Lower lobe of right lung (tissue), 2 donors: ENCODE results near the gene RAVER2. TPM values are rescaled to one million over a fixed set of nuclear protein-coding genes. Genes with fewer than 3 reads are reported as not detected.

Experiments
- ATAC-seq, 2 donors: fragments of 200-7000 bp; cut with Tn5 transposase; one replicate each; pipeline ENCODE4 v1.9.1; 2020 to 2022; ENCODE audit warnings: mild to moderate bottlenecking in 2 of 2, moderate library complexity in 2 of 2
- DNase-seq: peaks from one replicate; pipeline ENCODE4 v3.0.0-alpha.2; 2020
- H3K27ac ChIP-seq: fragments of 200-600 bp; one replicate; pipeline ENCODE4 v1.8.0; 2022
- H3K27me3 ChIP-seq: fragments of 200-600 bp; one replicate; pipeline ENCODE4 v1.8.0; 2022; ENCODE audit warnings: low read depth
- H3K36me3 ChIP-seq: fragments of 200-600 bp; one replicate; pipeline ENCODE4 v1.8.0; 2022; ENCODE audit warnings: mild to moderate bottlenecking
- H3K4me1 ChIP-seq: fragments of 200-600 bp; one replicate; pipeline ENCODE4 v1.8.0; 2022
- H3K4me3 ChIP-seq: fragments of 200-600 bp; one replicate; pipeline ENCODE4 v1.8.0; 2022; ENCODE audit warnings: mild to moderate bottlenecking
- H3K9me3 ChIP-seq: fragments of 200-600 bp; one replicate; pipeline ENCODE4 v1.8.0; 2022
- CTCF ChIP-seq: fragments of 200-600 bp; IDR thresholded peaks from one replicate; pipeline ENCODE4 v1.8.0; 2022; ENCODE audit warnings: antibody characterized with exemption, mild to moderate bottlenecking
- intact Hi-C: fragments of 100-400 bp; cut with DNase I; formaldehyde crosslinking; loops from one replicate; pipeline ENCODE4 v1.11.0; 2022
- total RNA-seq: library from RNA; stranded (reverse); fragmentation: NEBNext Ultra II Directional; extraction: Animal tissue kit (Norgen Biotek cat#: 25700); gene quantifications from one replicate; pipeline ENCODE4 v1.2.1, GENCODE V29; 2021
- donor health status: DM: no; HTN: yes; CAD: no; lungs with severe emphysema.

The RAVER2 gene
- total RNA-seq, 1 donor from 2014 or later, result 12.0 TPM

GRCh38 chr1:64875606-64876005 is 130.7 kb downstream of the RAVER2 start:
- no peak for ATAC-seq
- DNase-seq, result no peak
- Histone ChIP-seq H3K4me1 (no peaks in the 10 kb centered on the region), H3K9me3 (no peaks in the 10 kb centered on the region), H3K4me3 (no peak overlapping the region), H3K36me3 (peaks cover 87% of the 10 kb centered on the region), H3K27ac (no peak overlapping the region), H3K27me3 (no peaks in the 10 kb centered on the region)
- TF ChIP-seq CTCF, result no peak
- intact Hi-C loops, result no loop called here

- H3K4me1 ChIP-seq, result no peaks in the 10 kb centered on the region
- no peak for DNase-seq
- peaks cover 87% of the 10 kb centered on the region for H3K36me3 ChIP-seq
- no peak for TF ChIP-seq CTCF
- H3K27me3 ChIP-seq, result no peaks in the 10 kb centered on the region
- no peak overlapping the region for H3K27ac ChIP-seq
- no peak overlapping the region for H3K4me3 ChIP-seq
- no peaks in the 10 kb centered on the region for H3K9me3 ChIP-seq
- intact Hi-C loops, result no loop called here
- ATAC-seq, result no peak
Measured at GRCh38 chr1:64877151-64877550, 132.3 kb downstream of the RAVER2 start.

- H3K4me1 ChIP-seq, result no peaks in the 10 kb centered on the region
- peaks cover 87% of the 10 kb centered on the region for H3K36me3 ChIP-seq
- no peak overlapping the region for H3K27ac ChIP-seq
- ATAC-seq (no peak), DNase-seq (no peak)
- no peaks in the 10 kb centered on the region for H3K27me3 ChIP-seq
- TF ChIP-seq CTCF, result no peak
- H3K4me3 ChIP-seq, result no peak overlapping the region
- no peaks in the 10 kb centered on the region for H3K9me3 ChIP-seq
- intact Hi-C loops, result no loop called here
Measured at GRCh38 chr1:64877598-64877997, 132.7 kb downstream of the RAVER2 start.

- no peak for ATAC-seq
- no peak overlapping the region for H3K4me3 ChIP-seq
- intact Hi-C loops, result no loop called here
- no peaks in the 10 kb centered on the region for H3K27me3 ChIP-seq
- no peak overlapping the region for H3K27ac ChIP-seq
- peaks cover 87% of the 10 kb centered on the region for H3K36me3 ChIP-seq
- no peaks in the 10 kb centered on the region for H3K4me1 ChIP-seq
- TF ChIP-seq CTCF, result no peak
- DNase-seq, result no peak
- no peaks in the 10 kb centered on the region for H3K9me3 ChIP-seq
Measured at GRCh38 chr1:64878090-64878489, 133.2 kb downstream of the RAVER2 start.

GRCh38 chr1:64878931-64879611 is 134.2 kb downstream of the RAVER2 start:
- no peak overlapping the region for H3K27ac ChIP-seq

More at GRCh38 chr1:64878931-64879611, 134.2 kb downstream of the RAVER2 start:
- Histone ChIP-seq H3K36me3 (peaks cover 84% of the 10 kb centered on the region), H3K4me1 (no peaks in the 10 kb centered on the region), H3K9me3 (no peaks in the 10 kb centered on the region), H3K27me3 (no peaks in the 10 kb centered on the region), H3K4me3 (no peak overlapping the region)
- intact Hi-C loops, result no loop called here
- no peak for DNase-seq
- no peak for TF ChIP-seq CTCF
- ATAC-seq, result no peak
